Measurements from ENCODE around the gene COQ10A.

The COQ10A gene

DNA sequence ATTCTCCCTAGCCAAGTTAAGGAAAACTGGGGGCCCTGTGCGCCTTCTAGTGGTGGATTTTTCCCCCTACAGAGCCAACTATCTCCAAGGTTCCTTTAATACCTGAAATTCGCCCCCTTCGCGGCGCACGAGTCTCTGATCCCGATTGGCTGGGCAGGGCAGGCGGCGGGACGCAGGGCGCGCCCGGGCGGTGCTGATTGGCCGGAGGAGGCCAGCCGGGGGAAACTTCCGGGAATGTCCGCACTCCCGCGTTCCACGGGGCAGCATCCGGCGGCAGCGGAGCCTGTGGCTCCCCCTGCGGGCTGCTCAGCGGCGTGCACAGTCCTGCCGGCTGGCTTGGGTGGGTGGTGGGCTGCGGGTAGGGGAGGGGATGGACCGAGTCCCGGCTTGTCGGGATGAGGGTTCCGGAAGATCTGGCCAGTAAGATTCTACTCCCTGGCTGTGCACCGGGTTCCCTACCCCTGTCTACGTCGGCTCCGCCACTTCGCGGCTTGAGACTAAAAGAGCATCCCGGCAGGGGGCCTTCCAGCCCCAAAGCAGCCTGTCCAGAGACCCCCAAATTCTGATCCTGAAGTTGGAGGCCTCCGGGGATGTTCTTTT lies 42.5 kb upstream of the COQ10A start, which contains the start of gene NABP2:
TSS of gene NABP2 (plus strand) at position 241 of the 600 bp plus-strand sequence. CDS start 515 bp downstream, outside the sequence.
- peaks cover 0 to 21% (median 6%) of the 10 kb centered on the region in 11 experiments; a peak in 8 of 22 replicates for H3K36me3 ChIP-seq
- H3K27me3 ChIP-seq: no peaks in the 10 kb centered on the region
- H4K20me1 ChIP-seq: peaks cover 0 to 13% (median 0%) of the 10 kb centered on the region in 11 experiments; a peak in 8 of 22 replicates
- H3K9me3 ChIP-seq (replicated peaks in 1 of 11): no peaks in the 10 kb centered on the region
- peak within 1 kb of the TSS; percentile 68 to 85 (median 81) for H3K9ac ChIP-seq
- peaks cover 41 to 71% (median 58%) of the 10 kb centered on the region in 10 experiments for H3K4me1 ChIP-seq
- H3K4me3 ChIP-seq: peak within 1 kb of the TSS; percentile 65 to 79 (median 74)
- H3K4me2 ChIP-seq: peak within 1 kb of the TSS; percentile 86 to 100 (median 95)
- TF ChIP-seq Cebpa-rat (IDR thresholded peaks at IDR 0.05): no peak
- peak within 1 kb of the TSS; percentile 19 to 93 (median 70); a peak in 21 of 22 replicates for H3K27ac ChIP-seq

DNA sequence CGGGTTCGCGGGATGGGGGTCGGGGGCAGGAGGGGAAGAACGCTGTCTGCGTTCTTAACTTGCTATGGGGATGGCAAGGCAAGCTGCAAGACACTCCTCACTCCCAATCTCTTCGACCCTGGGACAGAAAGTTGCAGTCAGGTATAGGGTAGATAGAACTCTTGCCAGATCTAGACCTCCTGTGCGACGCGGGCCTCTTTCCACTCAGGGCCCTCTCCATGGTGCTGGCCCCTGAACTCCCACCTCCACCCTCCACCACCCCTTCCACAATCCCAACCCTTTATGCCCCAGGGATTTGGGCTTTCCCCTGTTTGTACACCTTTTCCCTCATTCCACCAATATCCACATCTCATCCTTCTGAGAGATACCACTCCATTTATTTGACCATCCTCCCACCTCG lies 41.8 kb upstream of the COQ10A start:
- peak overlapping the region; percentile 68 to 85 (median 81); a peak in 21 of 22 replicates for H3K9ac ChIP-seq
- peak overlapping the region; percentile 65 to 79 (median 74) for H3K4me3 ChIP-seq
- no peaks in the 10 kb centered on the region for H3K27me3 ChIP-seq
- peaks cover 0 to 21% (median 5%) of the 10 kb centered on the region in 11 experiments; a peak in 6 of 22 replicates for H3K36me3 ChIP-seq
- H3K9me3 ChIP-seq (replicated peaks in 1 of 11): no peaks in the 10 kb centered on the region
- H3K4me1 ChIP-seq: peaks cover 34 to 72% (median 58%) of the 10 kb centered on the region in 10 experiments
- TF ChIP-seq Cebpa-rat (IDR thresholded peaks at IDR 0.05): no peak
- H3K4me2 ChIP-seq: peak overlapping the region; percentile 86 to 98 (median 95)
- H3K27ac ChIP-seq: peak overlapping the region in 7 of 11 experiments; percentile 39 to 93 (median 70); a peak in 12 of 22 replicates
- peaks cover 0 to 6% (median 0%) of the 10 kb centered on the region in 11 experiments; a peak in 7 of 22 replicates for H4K20me1 ChIP-seq

DNA sequence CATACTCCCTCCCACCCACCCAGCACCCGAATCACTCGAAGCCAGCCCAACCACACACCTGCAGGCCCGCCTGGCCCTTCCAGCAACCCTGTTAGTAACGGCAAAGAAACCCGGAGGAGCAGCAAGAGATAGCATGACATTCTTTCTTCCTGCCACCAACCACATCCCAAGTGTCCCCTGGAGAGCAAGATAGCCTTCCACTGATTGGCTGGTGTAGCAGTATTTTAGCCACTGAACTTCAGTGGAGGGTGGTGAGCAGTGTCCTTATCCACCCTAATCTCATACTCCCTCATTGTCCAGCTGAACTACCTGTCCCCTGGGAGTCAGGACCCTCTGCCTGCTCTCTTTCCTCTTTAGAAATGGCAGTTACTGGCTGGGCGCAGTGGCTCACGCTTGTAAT lies 37.7 kb upstream of the COQ10A start:
- Histone ChIP-seq H4K20me1 (no peaks in the 10 kb centered on the region), H3K9ac (0 out of 22 replicates have a peak overlapping the region, but pooled peaks of 1 of the 11 experiments have one; percentile 26), H3K27ac (peak overlapping the region in 7 of 11 experiments; percentile 8 to 60 (median 44); a peak in 9 of 22 replicates)

DNA sequence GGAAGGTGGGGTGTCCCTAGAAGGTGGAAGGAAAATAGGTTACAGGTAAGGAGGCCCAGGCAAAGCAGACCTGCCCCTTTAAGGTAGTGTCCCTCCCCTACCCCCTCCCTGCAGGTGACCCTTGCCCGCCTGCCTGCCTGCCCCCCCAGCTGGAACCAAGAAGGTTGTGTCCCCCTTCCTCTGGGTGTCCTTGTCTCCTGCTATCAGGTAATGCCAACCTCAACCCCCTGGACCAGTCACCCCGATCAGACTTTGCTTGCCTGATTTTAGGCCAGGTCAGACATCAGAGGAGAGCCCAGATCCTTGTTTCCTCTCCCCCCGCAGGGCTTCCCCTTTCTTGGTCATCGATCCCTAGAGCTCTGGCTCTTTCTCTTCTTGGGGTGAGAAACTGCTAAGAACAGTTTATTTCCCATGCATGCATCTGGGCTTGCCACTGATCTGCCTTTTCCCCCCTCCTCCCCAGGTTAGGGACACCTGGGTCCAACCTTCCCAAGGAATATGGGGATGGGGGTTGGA lies 36.8 kb upstream of the COQ10A start, which contains the start of gene SLC39A5:
TSS of gene SLC39A5 (plus strand) at position 136 of the 516 bp plus-strand sequence. CDS start 1,224 bp downstream, outside the sequence.
- H3K4me2 ChIP-seq: peak within 1 kb of the TSS; percentile 39 to 80 (median 66)
- no peak within 1 kb of the TSS for H3K4me3 ChIP-seq
- H3K27me3 ChIP-seq: no peaks in the 10 kb centered on the region
- peak within 1 kb of the TSS in 7 of 11 experiments; percentile 8 to 60 (median 44); a peak in 9 of 22 replicates for H3K27ac ChIP-seq
- H4K20me1 ChIP-seq: no peaks in the 10 kb centered on the region; a peak in 1 of 22 replicates
- H3K9ac ChIP-seq: peak within 1 kb of the TSS in 5 of 11 experiments; percentile 17 to 45 (median 26); a peak in 4 of 22 replicates
- TF ChIP-seq Cebpa-rat (IDR thresholded peaks at IDR 0.05): no peak
- no peaks in the 10 kb centered on the region for H3K9me3 ChIP-seq (replicated peaks in 1 of 11)
- peaks cover 15 to 53% (median 43%) of the 10 kb centered on the region in 10 experiments; a peak in 19 of 20 replicates for H3K4me1 ChIP-seq
- peaks cover 0 to 21% (median 5%) of the 10 kb centered on the region in 11 experiments; a peak in 6 of 22 replicates for H3K36me3 ChIP-seq

More for the DNA sequence above, 37.7 kb upstream of the COQ10A start:
- Histone ChIP-seq H3K27me3 (no peaks in the 10 kb centered on the region), H3K36me3 (peaks cover 0 to 21% (median 5%) of the 10 kb centered on the region in 11 experiments; a peak in 6 of 22 replicates), H3K4me2 (peak overlapping the region in 9 of 11 experiments; percentile 39 to 80 (median 68); a peak in 17 of 22 replicates), H3K4me3 (no peak overlapping the region), H3K4me1 (peaks cover 19 to 58% (median 48%) of the 10 kb centered on the region in 10 experiments; a peak in 19 of 20 replicates), H3K9me3 (replicated peaks in 1 of 11) (no peaks in the 10 kb centered on the region)
- TF ChIP-seq Cebpa-rat (IDR thresholded peaks at IDR 0.05): no peak

DNA sequence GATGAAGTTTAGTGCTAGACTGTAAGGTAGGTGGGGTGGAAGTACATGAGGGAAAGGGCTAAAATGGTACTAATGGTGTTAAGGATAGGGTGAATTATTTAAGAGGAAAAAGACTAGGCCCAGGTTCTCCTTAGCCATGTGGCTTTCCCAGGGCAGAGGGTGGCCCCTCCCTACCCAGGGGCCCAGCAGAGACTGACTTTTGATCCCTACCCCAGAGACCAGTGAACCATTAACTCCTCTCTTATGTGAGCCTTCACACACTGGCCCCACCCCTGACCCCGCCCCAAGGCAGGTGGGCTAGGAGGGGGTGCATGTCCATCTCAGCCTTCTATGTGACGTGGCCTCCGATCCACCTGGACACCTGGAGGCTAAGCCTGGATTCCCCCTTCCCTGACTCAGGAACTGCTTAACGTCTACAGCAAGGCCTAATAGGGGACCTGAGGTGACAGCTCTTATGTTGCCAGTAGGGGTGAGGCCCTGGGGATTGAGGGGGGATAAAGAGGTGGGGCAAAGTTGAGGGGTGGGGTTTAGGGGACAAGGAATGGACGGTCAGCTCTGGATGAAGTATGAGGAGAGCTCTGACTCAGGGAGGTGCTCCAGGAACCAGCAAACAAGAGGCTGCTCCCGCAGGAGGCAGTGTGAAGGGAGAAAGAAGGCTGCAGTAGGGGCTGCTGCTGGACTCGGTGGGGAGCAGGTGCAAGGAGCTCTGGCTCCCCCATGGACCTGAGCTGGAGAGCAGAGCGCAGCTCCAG lies 36.1 kb upstream of the COQ10A start:
- H3K36me3 ChIP-seq: peaks cover 0 to 20% (median 5%) of the 10 kb centered on the region in 11 experiments; a peak in 6 of 22 replicates
- no peaks in the 10 kb centered on the region for H3K9me3 ChIP-seq (replicated peaks in 1 of 11)
- H3K27ac ChIP-seq: peak overlapping the region in 3 of 11 experiments; percentile 39 to 60 (median 53); a peak in 4 of 22 replicates
- H3K4me3 ChIP-seq: no peak overlapping the region
- peaks cover 9 to 46% (median 36%) of the 10 kb centered on the region in 10 experiments; a peak in 19 of 20 replicates for H3K4me1 ChIP-seq
- H3K4me2 ChIP-seq: peak overlapping the region; percentile 39 to 80 (median 66)
- TF ChIP-seq Cebpa-rat (IDR thresholded peaks at IDR 0.05): no peak
- H3K9ac ChIP-seq: peak overlapping the region in 4 of 11 experiments; percentile 17 to 45 (median 26); a peak in 4 of 22 replicates
- H3K27me3 ChIP-seq: no peaks in the 10 kb centered on the region
- H4K20me1 ChIP-seq: no peaks in the 10 kb centered on the region; a peak in 1 of 22 replicates

DNA sequence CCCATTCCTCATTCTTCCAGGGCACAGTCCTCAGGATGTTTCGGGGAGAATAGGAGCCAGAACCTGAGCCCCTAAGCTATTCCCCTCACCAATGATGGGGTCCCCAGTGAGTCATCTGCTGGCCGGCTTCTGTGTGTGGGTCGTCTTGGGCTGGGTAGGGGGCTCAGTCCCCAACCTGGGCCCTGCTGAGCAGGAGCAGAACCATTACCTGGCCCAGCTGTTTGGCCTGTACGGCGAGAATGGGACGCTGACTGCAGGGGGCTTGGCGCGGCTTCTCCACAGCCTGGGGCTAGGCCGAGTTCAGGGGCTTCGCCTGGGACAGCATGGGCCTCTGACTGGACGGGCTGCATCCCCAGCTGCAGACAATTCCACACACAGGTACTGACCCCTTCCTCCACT lies 35.6 kb upstream of the COQ10A start:
- Histone ChIP-seq H3K4me3 (no peak overlapping the region), H3K4me2 (peak overlapping the region in 5 of 11 experiments; percentile 47 to 77 (median 68); a peak in 5 of 22 replicates), H3K9me3 (replicated peaks in 1 of 11) (no peaks in the 10 kb centered on the region), H3K9ac (0 out of 22 replicates have a peak overlapping the region, but pooled peaks of 2 of the 11 experiments have one; percentile 9 to 19), H3K27ac (no peak overlapping the region), H3K27me3 (no peaks in the 10 kb centered on the region), H3K4me1 (peaks cover 7 to 41% (median 33%) of the 10 kb centered on the region in 10 experiments; a peak in 18 of 20 replicates), H3K36me3 (peaks cover 2 to 18% (median 4%) of the 10 kb centered on the region in 11 experiments; a peak in 13 of 22 replicates), H4K20me1 (peaks cover 0 to 3% (median 0%) of the 10 kb centered on the region in 11 experiments; a peak in 2 of 22 replicates)
- no peak for TF ChIP-seq Cebpa-rat (IDR thresholded peaks at IDR 0.05)

DNA sequence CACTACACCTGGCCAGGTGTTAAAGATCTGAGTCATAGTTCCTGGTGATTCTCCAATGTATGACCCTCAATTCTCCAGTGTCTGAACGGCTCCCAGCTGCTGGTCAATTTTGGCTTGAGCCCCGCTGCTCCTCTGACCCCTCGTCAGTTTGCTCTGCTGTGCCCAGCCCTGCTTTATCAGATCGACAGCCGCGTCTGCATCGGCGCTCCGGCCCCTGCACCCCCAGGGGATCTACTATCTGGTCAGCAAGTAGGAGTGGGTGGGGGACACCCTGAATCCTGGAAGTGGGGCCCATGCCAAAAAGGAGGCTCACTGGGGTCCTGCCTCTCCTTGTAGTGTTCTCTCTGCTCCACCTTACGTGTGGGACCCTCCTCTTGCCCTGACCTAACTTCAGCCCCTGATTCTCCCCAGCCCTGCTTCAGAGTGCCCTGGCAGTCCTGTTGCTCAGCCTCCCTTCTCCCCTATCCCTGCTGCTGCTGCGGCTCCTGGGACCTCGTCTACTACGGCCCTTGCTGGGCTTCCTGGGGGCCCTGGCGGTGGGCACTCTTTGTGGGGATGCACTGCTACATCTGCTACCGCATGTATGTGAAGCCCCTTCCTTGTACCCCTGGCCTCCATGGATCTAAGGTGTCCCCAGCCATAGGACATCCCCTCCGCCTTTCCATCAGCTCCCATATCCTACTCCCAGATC lies 31.9 kb upstream of the COQ10A start:
- Histone ChIP-seq H3K4me2 (no peak overlapping the region), H3K27ac (no peak overlapping the region), H3K9me3 (replicated peaks in 1 of 11) (no peaks in the 10 kb centered on the region), H3K36me3 (peaks cover 18 to 37% (median 33%) of the 10 kb centered on the region in 11 experiments), H3K27me3 (no peaks in the 10 kb centered on the region), H3K9ac (no peak overlapping the region), H3K4me3 (no peak overlapping the region), H3K4me1 (peaks cover 7 to 23% (median 16%) of the 10 kb centered on the region in 10 experiments; a peak in 18 of 20 replicates), H4K20me1 (peaks cover 0 to 34% (median 0%) of the 10 kb centered on the region in 11 experiments; a peak in 5 of 22 replicates)
- no peak for TF ChIP-seq Cebpa-rat (IDR thresholded peaks at IDR 0.05)

All from BLaER1 treated with 17β-estradiol and CSF1 and Interleukin-3, amounts not matched to agents 10 nM and 100 nM (cell line).